GM18873 (cell line): ENCODE measurements around the gene ALG9.

Experiments used
- ATAC-seq: cut with Tn5 transposase; IDR thresholded peaks from one replicate; pipeline ENCODE4 v1.9.1; 2021; ENCODE audit warnings: mild to moderate bottlenecking, moderate library complexity, moderate number of reproducible peaks; ENCODE audit not compliant: unreplicated experiment, low FRiP score

The ALG9 gene

DNA sequence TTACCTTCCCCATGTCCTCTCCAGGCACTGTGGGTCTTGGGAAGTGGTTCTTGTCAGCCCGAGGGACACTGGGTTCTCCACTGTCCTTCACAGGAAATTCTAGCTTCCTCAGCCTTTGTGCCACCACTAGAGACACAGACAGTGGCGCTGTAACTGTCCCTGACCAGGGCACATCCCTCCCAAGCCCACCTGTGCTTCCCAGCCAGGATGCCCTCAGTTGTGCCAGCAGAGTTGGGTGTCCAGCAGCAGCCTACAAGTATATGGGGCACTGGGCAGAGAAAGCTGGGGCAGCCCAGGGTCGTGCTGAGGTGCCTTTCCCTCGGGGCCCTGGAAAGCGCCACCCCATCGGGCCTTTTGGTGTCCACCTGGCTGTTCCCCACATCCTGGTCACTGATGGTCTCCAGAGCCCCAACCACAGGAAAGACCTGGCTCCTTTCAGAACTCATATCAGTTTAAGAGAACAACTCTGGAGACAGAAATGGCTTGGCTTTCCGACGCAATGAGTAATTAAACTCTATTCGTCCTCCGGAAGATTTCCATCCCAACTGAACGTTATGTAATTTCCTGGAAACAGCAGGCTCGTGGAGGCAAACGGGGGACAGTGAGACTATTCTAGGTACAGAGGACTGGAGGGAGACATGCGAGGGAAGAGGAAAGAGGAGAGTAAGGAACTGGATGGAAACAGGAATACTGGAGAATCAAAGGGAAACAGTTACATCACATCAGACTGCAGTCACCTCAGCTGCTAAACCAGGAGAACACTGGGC, 133.8 kb downstream of the ALG9 start:
- ATAC-seq, result no peak

DNA sequence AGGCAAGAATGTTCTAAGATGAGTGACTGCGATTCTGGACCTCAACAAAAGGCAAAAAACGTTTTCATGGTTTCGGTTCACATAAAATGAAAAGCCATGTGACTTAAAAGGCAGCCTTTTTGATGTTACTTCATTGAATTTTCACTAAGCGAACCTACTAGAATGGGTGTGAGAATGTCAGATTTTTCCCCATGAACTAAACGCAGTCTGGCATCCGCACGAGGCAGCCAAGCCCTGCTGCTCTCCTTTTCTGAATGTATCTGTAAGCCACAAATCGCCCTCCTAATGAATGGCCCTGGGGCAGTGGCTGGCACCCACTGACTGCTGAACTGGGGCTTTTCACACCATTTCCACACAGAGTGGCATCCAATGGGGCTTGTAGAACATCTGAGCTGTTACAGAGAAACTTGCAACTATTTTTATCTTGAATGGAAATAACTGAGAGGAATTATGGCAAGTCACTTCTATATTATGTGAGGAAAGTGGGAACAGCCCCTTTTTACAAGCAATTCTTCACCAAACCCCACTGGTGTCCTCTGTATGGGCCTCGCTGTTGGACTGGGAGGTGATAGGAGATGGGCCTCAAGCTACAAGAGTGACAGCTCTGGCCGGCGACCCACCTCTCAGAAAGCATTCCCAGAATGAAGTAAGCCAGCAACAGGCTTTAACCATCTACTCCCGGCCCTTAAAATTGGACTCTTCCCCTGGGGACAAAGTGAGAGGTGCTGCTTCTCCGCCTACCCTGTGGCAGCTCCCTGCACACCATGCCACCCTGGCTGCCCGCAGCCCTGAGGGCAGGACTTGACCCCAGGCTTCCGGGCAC, 134.5 kb downstream of the ALG9 start:
- no peak for ATAC-seq
